NT2/D1 (cell line): Measurements from ENCODE around the gene ICA1.

Experiments
- YY1 ChIP-seq: IDR thresholded peaks from 2 replicates; pipeline ENCODE4 v1.6.1; 2011; ENCODE audit not compliant: insufficient read length, insufficient read depth
- ZNF274 ChIP-seq: IDR thresholded peaks from 2 replicates; pipeline ENCODE4 v1.6.1; 2011; ENCODE audit warnings: mild to moderate bottlenecking, low read depth, low read length

GRCh38 chr7:8217200-8218068, 44.5 kb downstream of the ICA1 start:
- TF ChIP-seq ZNF274 (no peak), YY1 (no peak)
